RCC 7860 (cell line): ENCODE results near the gene TOMM5.
A peak's percentile ranks its signal among the peaks of the same experiment; 100 is the strongest.
"Not testable (repeated sequence)": the region's sequence is repeated elsewhere in the genome, so short reads cannot be mapped to it uniquely, and the experiment has no call there.

Experiments used
- DNase-seq: peaks from one replicate; pipeline ENCODE4 v3.0.0-alpha.2; 2015; ENCODE audit warnings: low spot score
- FAIRE-seq: peaks from 2 replicates; lab custom pipeline; 2012; peaks lifted over from hg19 to GRCh38; lab: Jason Lieb, UNC

The TOMM5 gene

GRCh38 chr9:37617161-37617560 lies 24.8 kb upstream of the TOMM5 start:
- DNase-seq (no peak), FAIRE-seq (no peak)

- no peak for FAIRE-seq
- DNase-seq: no peak
Measured at GRCh38 chr9:37611961-37612360, 19.6 kb upstream of the TOMM5 start.

GRCh38 chr9:37611014-37611413 lies 18.6 kb upstream of the TOMM5 start:
- FAIRE-seq (no peak), DNase-seq (no peak)

- DNase-seq: no peak
- FAIRE-seq: no peak
Measured at GRCh38 chr9:37609735-37610397, 17.5 kb upstream of the TOMM5 start.

GRCh38 chr9:37608250-37608649 lies 15.9 kb upstream of the TOMM5 start:
- DNase-seq: no peak
- FAIRE-seq: no peak

- FAIRE-seq: no peak
Measured at GRCh38 chr9:37604296-37604695, 11.9 kb upstream of the TOMM5 start.

GRCh38 chr9:37602817-37603216 lies 10.4 kb upstream of the TOMM5 start:
- no peak for FAIRE-seq
- no peak for DNase-seq

More at GRCh38 chr9:37604296-37604695, 11.9 kb upstream of the TOMM5 start:
- DNase-seq: no peak

- not testable (repeated sequence) for FAIRE-seq, DNase-seq
Measured at GRCh38 chr9:37602061-37602460, 9.7 kb upstream of the TOMM5 start.

- no peak for FAIRE-seq
- DNase-seq: no peak
Measured at GRCh38 chr9:37596504-37596903, 4.1 kb upstream of the TOMM5 start.

- no peak for FAIRE-seq
- no peak for DNase-seq
Measured at GRCh38 chr9:37593883-37594448, 1.6 kb upstream of the TOMM5 start.

GRCh38 chr9:37587521-37587920 lies 4.9 kb downstream of the TOMM5 start:
- FAIRE-seq (no peak), DNase-seq (no peak)

- FAIRE-seq: no peak
- no peak for DNase-seq
Measured at GRCh38 chr9:37583522-37584121, 8.8 kb downstream of the TOMM5 start.

- DNase-seq (peak; percentile 9), FAIRE-seq (peak; percentile 63)
Measured at GRCh38 chr9:37582548-37583157, 9.7 kb downstream of the TOMM5 start.

DNA sequence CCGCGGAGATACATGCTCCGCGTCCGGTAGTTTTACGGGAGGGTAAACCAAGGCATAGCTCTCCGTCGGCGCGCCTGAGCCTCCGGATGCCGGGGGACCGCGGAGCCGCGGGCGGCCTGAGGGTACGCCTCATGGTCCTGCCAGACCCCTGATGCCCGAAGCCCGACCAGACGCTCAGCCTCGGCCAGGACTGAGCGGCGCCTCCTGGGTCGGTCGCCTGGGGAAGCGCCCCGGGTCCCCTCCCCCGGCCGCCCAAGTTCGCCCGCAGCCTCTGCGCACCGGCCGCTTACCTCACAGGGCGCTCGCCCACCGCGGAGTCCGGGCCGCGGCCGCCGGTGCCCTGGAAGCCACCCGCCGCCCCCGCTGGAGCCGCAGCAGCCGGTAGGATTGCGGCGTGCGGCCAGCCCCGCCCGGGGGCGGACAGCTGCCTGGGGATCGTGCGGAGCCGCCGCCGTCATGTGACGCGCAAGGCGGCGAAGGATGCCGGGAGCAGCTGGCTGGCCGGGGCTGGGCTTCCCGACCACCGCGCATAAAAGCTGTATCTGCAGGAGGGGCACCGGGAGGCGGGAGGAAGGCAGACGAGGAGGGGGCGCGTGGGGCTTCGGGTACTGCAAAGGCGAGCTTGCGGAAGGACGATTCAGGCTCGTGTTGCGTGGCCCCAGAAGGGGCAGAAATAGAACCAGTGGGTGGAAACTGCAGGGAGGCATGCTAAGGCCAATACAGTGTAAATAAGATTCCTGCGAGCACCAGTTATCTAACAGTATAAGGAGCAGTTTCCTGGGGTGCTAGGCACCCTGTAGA lies 16.3 kb downstream of the TOMM5 start, which contains the start of gene FBXO10:
Gene FBXO10, minus strand, starts transcription at position 460 of the 801 bp plus-strand sequence. CDS start 34,612 bp downstream, outside the sequence.
- FAIRE-seq (no peak), DNase-seq (no peak)

GRCh38 chr9:37575511-37575914 lies 16.9 kb downstream of the TOMM5 start:
- FAIRE-seq (no peak), DNase-seq (no peak)

DNA sequence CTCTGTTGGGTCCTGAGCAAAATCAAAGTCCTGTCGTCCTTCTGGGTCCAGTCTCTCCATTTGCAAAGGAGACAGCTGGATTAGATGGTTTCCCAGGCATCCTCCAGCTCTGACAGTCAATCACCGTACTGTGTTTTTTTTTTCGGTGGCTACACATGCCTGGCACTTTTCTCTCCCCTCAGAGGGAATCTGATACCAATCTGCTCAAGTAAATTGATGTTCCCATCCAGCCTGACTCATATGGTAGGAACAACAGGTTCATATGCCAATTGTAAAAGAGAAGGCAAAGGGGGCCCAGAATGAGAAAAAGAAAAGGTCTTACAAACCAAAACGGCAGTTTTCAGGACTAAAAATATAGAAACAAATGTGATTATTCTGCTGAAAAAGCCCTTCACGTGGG lies 17.4 kb downstream of the TOMM5 start:
- DNase-seq (no peak), FAIRE-seq (no peak)

DNA sequence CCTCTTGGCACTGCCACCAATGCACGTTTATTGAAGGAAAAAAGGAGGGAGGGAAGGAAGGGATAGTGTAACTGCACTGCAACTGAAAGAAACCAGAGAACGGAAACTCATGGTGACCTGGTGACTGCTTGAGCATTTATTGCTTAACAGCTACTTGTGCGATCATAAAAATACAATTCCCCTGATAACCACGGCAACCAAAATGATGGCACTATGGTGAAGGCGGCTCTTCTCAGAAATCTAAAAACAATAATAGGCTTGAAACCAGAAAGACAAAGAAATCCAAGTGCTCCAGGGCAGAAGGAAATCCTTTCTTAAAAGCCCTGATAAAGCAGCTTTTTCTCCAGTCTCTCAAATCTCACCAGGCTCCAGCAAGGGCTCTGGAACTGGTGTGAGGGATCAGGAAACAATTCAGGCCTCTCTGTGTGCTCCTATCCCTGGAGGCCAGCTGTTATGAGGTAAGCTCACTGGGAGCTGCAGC lies 18.1 kb downstream of the TOMM5 start:
- DNase-seq: no peak
- FAIRE-seq: no peak

GRCh38 chr9:37571282-37571681 lies 21.1 kb downstream of the TOMM5 start:
- DNase-seq (no peak), FAIRE-seq (no peak)

DNA sequence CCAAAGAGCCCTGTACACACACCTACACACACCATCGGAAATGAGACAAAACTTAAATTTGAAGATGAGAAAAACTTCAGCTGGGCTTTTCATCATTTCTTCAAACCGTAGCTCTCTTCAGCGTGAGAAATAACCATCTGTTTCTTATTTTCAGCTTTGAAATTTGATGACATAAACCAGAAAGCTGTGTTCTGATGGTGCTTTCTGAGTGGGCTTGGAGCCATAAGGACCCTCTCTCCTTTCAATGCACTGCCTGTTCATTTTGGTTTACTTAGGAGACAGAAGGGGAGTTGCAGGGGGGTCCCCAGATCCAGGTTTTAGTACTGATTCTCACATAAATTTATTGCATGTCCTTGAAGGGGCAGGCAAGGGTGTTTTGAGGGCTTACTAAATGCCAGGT lies 25.7 kb downstream of the TOMM5 start:
- FAIRE-seq: no peak
- DNase-seq: no peak

DNA sequence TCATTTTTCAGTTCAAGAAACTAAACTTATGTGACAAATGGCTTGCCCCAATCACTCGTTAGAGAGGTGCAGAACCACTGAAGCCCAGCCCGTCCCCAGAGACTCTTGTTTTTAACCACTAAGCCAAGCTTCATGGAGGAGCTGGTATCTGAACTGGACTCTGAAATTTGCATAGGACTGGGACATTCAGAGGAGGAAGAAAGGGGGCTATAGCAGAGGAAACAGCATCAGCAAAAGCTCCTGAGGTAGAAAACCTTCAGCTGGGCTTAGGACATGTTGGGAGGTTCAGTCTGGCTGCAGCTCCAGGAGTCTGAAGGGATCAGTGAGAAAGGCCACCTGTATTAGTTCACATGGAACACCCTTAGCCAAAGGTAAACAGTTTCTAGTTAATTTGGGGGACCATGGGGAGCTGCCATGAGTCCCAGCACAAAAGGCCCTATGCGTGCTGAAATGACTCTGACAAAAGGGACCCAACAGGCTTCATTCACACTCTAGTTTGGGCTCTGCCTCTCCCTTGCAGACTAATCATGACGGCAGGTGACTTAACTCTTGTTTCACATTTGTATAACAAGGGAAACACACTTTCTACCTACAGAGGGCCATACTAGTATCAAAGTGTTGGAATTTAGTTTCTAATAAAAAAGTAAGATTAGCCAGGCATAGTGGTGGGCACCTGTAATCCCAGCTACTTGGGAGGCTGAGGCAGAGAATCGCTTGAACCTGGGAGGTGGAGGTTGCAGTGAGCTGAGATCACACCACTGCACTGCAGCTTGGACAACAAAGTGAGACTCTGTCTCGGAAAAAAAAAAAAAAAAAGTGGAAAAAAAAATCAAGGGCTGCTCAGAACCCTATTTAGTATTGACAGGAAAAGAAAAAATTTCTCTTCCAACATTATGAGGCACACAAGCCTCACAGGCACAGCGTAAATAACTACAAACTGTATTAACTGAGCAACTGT lies 26.5 kb downstream of the TOMM5 start:
- no peak for DNase-seq

More for the DNA sequence above, 26.5 kb downstream of the TOMM5 start:
- FAIRE-seq: no peak
